Limb (tissue), 2 donors: ENCODE results near the gene STK32B.
"Not testable (repeated sequence)": the region's sequence is repeated elsewhere in the genome, so short reads cannot be mapped to it uniquely, and the experiment has no call there.

ENCODE experiments used
- DNase-seq, 2 donors: peaks; one replicate each; pipeline ENCODE4 v3.0.0-alpha.2; 2016; ENCODE audit errors: extremely low spot score in 2 of 2

The STK32B gene

GRCh38 chr4:5157791-5158770 lies 106.8 kb downstream of the STK32B start:
- no peak for DNase-seq

- no peak for DNase-seq
Observed at GRCh38 chr4:5158825-5159224, 107.5 kb downstream of the STK32B start.

DNA sequence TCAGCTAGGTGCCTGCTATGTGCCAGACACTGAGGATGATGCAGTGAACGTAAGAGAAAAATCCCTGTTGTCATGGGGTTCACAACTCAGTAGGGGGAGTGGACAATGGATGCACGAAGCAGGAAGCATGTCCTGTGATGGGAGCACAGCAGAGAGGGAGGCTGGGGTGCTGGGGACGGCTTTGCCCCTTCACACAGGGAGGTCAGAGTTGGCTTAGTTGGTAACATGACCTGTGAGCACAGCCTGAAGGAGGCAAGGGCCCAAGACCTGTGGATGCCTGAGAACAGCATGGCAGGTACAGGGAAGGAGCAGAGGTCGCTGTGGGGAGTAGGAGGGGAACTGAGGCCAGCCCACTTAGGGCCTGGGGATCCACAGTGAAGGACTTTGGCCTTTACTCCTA lies 109.4 kb downstream of the STK32B start:
- DNase-seq = no peak

GRCh38 chr4:5162909-5163508 lies 111.7 kb downstream of the STK32B start:
- DNase-seq = no peak

GRCh38 chr4:5164221-5164912 lies 113.1 kb downstream of the STK32B start:
- DNase-seq = no peak

- DNase-seq = peak in 1 of 2 donors; percentile 21
Observed at GRCh38 chr4:5165420-5166369, 114.4 kb downstream of the STK32B start.

- peak in 1 of 2 donors; percentile 4 for DNase-seq
Observed at GRCh38 chr4:5166377-5166776, 115.1 kb downstream of the STK32B start.

- no peak for DNase-seq
Observed at GRCh38 chr4:5168891-5169290, 117.6 kb downstream of the STK32B start.

DNA sequence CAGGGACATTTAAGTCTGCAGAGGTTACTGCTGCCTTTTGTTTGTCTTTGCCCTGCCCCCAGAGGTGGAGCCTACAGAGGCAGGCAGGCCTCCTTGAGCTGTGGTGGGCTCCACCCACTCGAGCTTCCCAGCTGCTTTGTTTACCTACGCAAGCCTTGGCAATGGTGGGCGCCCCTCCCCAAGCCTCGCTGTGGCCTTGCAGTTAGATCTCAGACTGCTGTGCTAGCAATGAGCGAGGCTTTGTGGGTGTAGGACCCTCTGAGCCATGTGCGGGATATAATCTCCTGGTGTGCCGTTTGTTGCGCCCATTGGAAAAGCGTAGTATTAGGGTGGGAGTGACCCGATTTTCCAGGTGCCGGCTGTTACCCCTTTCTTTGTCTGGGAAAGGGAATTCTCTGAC lies 124.6 kb downstream of the STK32B start:
- not testable (repeated sequence) for DNase-seq

GRCh38 chr4:5184606-5185005 lies 133.3 kb downstream of the STK32B start:
- no peak for DNase-seq

- no peak for DNase-seq
Observed at GRCh38 chr4:5185551-5185950, 134.3 kb downstream of the STK32B start.

DNA sequence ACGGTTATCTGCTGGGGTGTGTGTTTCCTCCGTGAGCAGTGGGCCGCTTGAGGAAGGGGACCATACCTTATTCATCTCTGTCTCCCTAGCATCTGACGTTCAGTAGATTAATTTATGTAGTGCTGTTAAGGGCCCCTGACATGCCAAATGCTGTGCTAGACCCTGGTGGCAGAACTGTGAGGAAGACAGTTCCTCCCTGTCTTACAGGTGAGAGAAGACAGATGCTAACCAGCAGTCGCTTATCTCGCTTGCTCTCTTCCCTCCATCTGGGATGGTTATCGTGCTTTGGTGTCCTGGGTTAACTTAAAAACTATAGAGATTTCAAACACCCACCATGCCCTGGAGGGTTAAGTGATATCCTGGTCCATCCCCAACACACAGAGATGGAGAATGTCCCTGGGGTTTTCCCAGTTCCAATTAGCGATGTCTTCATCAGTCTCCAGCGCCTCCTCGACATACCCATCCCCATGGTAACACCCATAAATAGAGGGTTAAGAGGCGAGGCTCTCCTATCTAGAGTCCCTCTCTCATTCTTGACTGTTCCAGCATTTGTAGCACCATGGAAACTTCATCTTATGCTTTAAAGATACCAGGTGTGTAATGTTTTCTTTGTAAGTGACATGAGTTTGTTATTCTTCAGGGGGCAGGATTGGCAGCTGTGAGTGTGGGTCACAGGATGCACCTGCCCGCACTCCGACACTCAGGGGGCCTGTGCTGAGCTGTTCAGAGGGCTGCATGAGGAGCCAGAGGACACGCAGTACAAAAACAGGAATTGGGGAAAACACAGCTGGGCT lies 135.2 kb downstream of the STK32B start:
- no peak for DNase-seq

- DNase-seq = no peak
Observed at GRCh38 chr4:5188130-5188529, 136.8 kb downstream of the STK32B start.

- DNase-seq = no peak
Observed at GRCh38 chr4:5191831-5192230, 140.6 kb downstream of the STK32B start.

DNA sequence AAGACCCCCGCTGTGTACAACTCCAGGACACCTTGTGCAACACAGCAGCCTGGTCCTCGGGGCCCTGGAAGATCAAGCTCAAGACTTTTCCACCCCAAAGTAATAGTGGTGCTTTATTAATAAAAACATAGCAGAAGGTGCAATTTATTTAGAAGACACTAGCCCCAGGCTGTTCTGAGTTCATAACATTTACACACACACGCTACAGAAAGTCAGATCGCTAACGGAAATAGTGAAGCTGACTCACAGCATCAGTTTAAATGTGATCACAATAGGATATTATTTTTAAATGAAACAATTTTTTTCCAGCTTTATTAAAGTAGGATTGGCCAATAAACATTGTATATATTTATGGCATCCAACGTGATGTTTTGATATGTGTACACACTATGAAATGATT lies 141.0 kb downstream of the STK32B start:
- no peak for DNase-seq

- no peak for DNase-seq
Observed at GRCh38 chr4:5192678-5193077, 141.4 kb downstream of the STK32B start.

DNA sequence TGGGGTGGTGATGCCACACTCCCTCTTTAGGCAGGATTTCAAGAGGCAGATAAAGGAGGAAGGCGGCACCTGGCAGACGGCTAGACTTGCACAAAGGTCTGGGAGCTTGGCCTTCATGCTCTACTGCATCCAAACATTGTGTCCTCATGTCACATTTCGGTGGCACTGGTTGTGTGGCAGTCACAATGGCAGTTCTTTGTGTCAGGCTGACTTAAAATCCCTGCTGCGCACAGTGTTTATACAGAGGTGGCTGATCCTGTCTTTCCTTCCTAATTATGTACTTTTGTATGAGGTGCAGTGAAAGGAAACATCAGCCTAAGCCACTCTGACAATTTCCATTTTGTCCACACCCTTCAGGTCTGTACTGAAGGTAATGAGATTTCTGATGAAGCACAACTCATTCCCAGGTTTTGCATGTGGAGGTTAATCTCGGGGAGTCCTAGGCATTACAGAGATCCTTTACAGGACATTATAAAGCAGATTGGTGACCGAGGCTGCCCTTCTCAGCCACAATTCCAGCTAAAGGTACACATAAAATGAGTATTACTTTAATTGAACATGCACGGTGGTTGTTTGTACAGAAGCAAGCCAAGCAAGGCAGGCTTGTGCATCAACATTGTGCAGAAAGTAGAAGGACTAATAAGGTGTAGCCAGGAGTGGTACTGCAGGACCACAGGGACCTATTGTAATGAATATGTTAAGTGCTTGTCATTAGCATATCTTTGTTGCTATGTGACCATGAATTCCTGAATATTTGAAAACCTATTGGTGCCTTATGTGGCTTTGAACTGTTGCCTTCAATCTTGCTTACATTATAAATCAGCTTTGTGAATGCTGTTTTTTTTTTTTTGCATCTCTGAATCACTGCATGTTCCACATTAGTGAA lies 147.6 kb downstream of the STK32B start:
- DNase-seq = no peak

DNA sequence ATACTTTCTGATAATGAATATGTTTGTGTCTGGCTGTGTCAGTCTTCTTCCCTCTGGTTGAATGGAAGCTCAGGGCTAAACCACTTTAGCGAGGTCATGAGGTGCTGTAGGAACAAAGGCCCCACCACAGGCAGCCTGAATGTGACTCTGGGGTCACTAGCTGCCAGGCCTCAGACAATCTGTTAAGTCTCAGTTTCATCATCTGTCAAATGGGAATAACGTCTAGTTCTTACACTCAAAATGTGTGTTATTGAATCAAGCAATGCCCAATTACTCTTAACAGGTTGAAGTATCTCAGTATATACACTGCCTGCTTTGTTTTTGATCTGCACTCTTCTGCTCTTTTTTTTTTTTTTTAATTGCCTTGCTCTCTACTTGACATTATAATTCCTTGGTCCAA lies 148.6 kb downstream of the STK32B start:
- DNase-seq = no peak

GRCh38 chr4:5200513-5200912 lies 149.2 kb downstream of the STK32B start:
- no peak for DNase-seq
